Nephron (organoid): Measurements from ENCODE around the gene BRSK1.

ENCODE experiments used
- H3K27ac Mint-ChIP-seq, 3 experiments: 2 replicates each; pipeline ENCODE4 v1.8.0; 2020; ENCODE audit warnings: mixed read lengths in 3 of 3, mild to moderate bottlenecking in 2 of 3, moderate library complexity in 1 of 3
- H3K27me3 Mint-ChIP-seq: 2 replicates; pipeline ENCODE4 v1.8.0; 2021; ENCODE audit warnings: low read depth, mild to moderate bottlenecking, moderate library complexity, mixed read lengths
- H3K36me3 Mint-ChIP-seq: 2 replicates; pipeline ENCODE4 v1.8.0; 2020; ENCODE audit warnings: low read depth, mixed read lengths
- H3K4me1 Mint-ChIP-seq: 2 replicates; pipeline ENCODE4 v1.8.0; 2020; ENCODE audit warnings: mixed read lengths
- H3K4me3 Mint-ChIP-seq, 3 experiments: 2 replicates each; pipeline ENCODE4 v1.8.0; 2020; ENCODE audit warnings: mild to moderate bottlenecking in 3 of 3, mixed read lengths in 3 of 3, moderate library complexity in 2 of 3
- H3K9me3 Mint-ChIP-seq: 2 replicates; pipeline ENCODE4 v1.8.0; 2020; ENCODE audit warnings: mixed read lengths
- TF ChIP-seq, protein P1 (sequence below), 3 experiments: fragments of 200-600 bp; sonication (generic); IDR thresholded peaks; one replicate each; pipeline ENCODE4 v1.5.0; 2021; ENCODE audit warnings: antibody characterized with exemption in 3 of 3; ENCODE audit not compliant: unreplicated experiment in 3 of 3

Gene BRSK1

DNA sequence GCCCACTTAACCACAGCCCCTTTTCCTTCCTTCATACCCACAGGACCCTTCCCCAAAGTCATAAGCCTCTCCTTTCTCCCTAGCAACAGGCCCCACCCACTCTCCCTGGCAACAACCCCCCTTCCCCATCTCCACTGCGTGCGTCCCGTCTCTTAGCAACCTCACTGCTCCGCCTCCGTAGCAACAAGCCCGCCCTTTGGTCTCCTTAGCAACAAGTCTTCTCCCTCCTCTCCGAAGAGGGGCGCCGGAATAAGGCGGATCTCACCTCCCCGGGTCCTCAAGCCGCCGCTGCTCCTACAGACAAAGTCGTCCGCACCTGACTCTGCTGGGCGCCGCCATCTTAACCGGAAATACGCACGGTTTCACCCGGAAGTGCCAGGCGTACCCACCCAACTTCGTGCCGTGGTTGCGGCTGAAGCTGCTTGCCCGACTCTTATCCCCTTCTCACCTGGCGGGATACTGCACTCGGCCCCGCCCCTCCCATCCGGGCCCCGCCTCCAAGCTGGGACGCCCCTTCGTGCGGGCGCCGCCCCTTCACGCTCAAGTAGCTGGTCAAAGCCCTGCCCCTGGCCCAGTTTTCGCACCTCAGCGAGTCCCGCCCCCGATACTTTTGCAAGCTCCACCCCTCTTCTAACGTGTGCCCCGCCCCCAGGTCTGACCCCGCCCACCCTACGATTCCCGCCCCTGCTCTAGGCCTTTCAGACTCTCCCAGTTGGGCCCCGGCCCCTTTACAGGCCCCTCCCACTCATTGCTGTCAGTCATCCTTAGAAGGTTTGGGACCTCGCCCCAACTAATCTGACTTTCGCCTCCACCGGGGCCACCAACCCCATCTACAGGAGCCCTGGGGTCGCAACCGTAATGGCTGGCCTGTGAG is 3.8 kb upstream of the BRSK1 start, which contains the start of gene HSPBP1:
Gene HSPBP1, minus strand, starts transcription at position 341 of the 874 bp plus-strand sequence. CDS start 502 bp downstream, outside the sequence.
- Mint-ChIP-seq H3K36me3 (peaks cover 10% of the 10 kb centered on the region), H3K27ac (peak within 1 kb of the TSS; percentile 90 to 94 (median 92)), H3K4me3 (peak within 1 kb of the TSS; percentile 96), H3K27me3 (peaks cover 4% of the 10 kb centered on the region), H3K4me1 (peaks cover 17% of the 10 kb centered on the region), H3K9me3 (no peaks in the 10 kb centered on the region)
- TF ChIP-seq, protein P1, sequence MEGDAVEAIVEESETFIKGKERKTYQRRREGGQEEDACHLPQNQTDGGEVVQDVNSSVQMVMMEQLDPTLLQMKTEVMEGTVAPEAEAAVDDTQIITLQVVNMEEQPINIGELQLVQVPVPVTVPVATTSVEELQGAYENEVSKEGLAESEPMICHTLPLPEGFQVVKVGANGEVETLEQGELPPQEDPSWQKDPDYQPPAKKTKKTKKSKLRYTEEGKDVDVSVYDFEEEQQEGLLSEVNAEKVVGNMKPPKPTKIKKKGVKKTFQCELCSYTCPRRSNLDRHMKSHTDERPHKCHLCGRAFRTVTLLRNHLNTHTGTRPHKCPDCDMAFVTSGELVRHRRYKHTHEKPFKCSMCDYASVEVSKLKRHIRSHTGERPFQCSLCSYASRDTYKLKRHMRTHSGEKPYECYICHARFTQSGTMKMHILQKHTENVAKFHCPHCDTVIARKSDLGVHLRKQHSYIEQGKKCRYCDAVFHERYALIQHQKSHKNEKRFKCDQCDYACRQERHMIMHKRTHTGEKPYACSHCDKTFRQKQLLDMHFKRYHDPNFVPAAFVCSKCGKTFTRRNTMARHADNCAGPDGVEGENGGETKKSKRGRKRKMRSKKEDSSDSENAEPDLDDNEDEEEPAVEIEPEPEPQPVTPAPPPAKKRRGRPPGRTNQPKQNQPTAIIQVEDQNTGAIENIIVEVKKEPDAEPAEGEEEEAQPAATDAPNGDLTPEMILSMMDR (IDR thresholded peaks at IDR 0.05; ENCODE audit: unreplicated experiment in 3 of 3): no peak

GRCh38 chr19:55284405-55285058 is 735 bp downstream of the BRSK1 start:
- Mint-ChIP-seq H3K4me3 (peak overlapping the region; percentile 82 to 83 (median 83)), H3K36me3 (peaks cover 4% of the 10 kb centered on the region), H3K27me3 (peaks cover 4% of the 10 kb centered on the region), H3K27ac (peak overlapping the region; percentile 37 to 88 (median 84)), H3K9me3 (no peaks in the 10 kb centered on the region), H3K4me1 (peaks cover 21% of the 10 kb centered on the region)
- TF ChIP-seq, protein P1 (IDR thresholded peaks at IDR 0.05; ENCODE audit: unreplicated experiment in 3 of 3): no peak

DNA sequence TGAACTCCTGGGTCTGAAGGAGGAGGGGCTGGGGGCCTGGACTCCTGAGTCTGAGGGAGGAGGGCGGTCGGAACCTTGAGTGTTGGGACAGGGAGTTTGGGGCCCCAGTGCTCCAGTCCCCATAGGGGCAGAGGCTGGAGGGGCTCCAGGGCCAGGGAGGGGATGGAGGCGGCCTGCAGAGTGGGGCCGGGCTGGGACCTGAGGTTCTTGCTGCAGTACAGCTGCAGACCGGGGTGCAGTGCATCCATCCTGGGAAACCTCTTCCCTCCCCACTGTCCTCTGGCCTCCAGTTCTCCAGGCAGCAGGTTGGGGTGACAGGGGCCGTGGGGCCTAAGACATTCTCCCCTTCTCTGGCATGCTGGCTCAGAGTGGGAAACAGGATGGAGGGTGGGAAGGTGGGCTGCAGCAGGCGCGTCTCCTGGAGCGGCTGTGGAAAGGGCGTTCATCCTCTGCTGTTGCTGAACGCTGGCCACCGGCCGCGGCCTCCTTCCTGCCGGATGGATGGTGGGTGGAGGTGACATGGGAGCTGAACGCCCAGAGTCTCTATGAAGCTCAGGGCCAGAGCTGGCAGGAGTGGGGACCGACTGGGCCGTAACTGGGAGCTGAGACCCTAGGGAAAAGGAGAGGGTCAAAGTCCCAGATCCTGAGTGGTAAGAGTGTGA is 1.6 kb downstream of the BRSK1 start:
- Mint-ChIP-seq H3K4me1 (peaks cover 14% of the 10 kb centered on the region), H3K4me3 (peak overlapping the region; percentile 82 to 83 (median 83)), H3K36me3 (peaks cover 9% of the 10 kb centered on the region), H3K27me3 (peaks cover 4% of the 10 kb centered on the region), H3K9me3 (no peaks in the 10 kb centered on the region), H3K27ac (peak overlapping the region; percentile 81 to 88 (median 84))
- TF ChIP-seq, protein P1 (IDR thresholded peaks at IDR 0.05; ENCODE audit: unreplicated experiment in 3 of 3): no peak

DNA sequence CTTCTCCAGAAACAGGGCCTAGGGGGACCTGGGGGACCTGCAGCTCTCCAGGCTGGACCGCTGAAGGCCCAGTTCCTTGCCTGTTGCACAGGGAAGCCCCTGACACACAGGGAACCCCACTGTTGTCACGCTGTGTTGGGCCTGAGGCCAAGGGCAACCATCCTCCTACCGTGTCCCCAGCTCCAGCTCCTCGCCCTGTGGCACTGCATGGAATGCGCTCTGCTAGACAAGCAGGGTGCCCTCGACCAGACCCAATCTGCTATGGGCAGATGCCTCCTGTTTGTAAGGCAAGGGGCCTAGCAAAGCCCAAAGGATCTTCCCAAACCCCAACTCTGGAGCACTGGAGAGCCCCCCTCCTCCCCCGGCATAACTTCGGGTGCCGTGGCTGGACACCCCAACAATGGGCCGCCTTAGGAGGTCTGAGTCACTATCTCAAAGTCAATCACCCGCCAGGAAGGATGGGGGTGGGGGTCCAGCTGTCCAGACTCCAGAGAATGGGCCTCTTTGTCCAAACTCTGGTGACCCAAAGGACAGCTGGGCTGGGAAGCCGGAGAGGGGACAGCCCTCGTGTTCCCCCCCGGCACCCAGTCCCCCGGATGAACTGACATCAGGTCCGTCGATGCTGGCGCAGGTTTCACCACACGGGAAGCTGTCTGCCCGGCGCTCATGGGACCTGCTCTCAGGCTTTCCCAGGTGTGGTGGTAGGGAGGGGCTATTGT is 3.7 kb downstream of the BRSK1 start:
- TF ChIP-seq, protein P1 (IDR thresholded peaks at IDR 0.05; ENCODE audit: unreplicated experiment in 3 of 3): no peak

GRCh38 chr19:55289117-55289796 is 5.5 kb downstream of the BRSK1 start:
- Mint-ChIP-seq H3K27me3 (no peaks in the 10 kb centered on the region), H3K9me3 (no peaks in the 10 kb centered on the region), H3K27ac (no peak overlapping the region), H3K36me3 (peaks cover 19% of the 10 kb centered on the region), H3K4me1 (peaks cover 4% of the 10 kb centered on the region), H3K4me3 (no peak overlapping the region)
- TF ChIP-seq, protein P1 (IDR thresholded peaks at IDR 0.05; ENCODE audit: unreplicated experiment in 3 of 3): no peak

More for the DNA sequence above, 3.7 kb downstream of the BRSK1 start:
- H3K9me3 Mint-ChIP-seq: no peaks in the 10 kb centered on the region
- H3K4me3 Mint-ChIP-seq: peak overlapping the region in 1 of 3 experiments; percentile 29
- peaks cover 16% of the 10 kb centered on the region for H3K36me3 Mint-ChIP-seq
- H3K27me3 Mint-ChIP-seq: peaks cover 4% of the 10 kb centered on the region
- no peak overlapping the region for H3K27ac Mint-ChIP-seq
- peaks cover 4% of the 10 kb centered on the region for H3K4me1 Mint-ChIP-seq
